ENCODE results near the gene LPAR2.

The LPAR2 gene

GRCh38 chr19:19579533-19580361 lies 48.3 kb downstream of the LPAR2 start:
- intact Hi-C loops (cut with DNase I): no loop called here
- DNase-seq: no peak

GRCh38 chr19:19578252-19578651 lies 49.8 kb downstream of the LPAR2 start:
- intact Hi-C loops (cut with DNase I): no loop called here
- DNase-seq: peak in 2 of 42 donors; percentile 1 to 7

GRCh38 chr19:19575411-19575810 lies 52.6 kb downstream of the LPAR2 start:
- intact Hi-C loops (cut with DNase I): no loop called here

More at GRCh38 chr19:19575411-19575810, 52.6 kb downstream of the LPAR2 start:
- DNase-seq: no peak
